SK-N-SH (cell line): ENCODE data around the gene CYP11A1.

ENCODE experiments used
- CHD2 ChIP-seq: fragments of 150-350 bp; IDR thresholded peaks from 2 replicates; pipeline ENCODE4 v1.6.1; 2018; ENCODE audit warnings: low read length; ENCODE audit not compliant: partially characterized antibody
- CTCF ChIP-seq: fragments of 200-600 bp; sonication (generic); IDR thresholded peaks from 2 replicates; pipeline ENCODE4 v1.6.1; 2017; ENCODE audit warnings: antibody characterized with exemption, mild to moderate bottlenecking, moderate library complexity
- FOXM1 ChIP-seq: IDR thresholded peaks from 2 replicates; pipeline ENCODE4 v1.4.0; 2012; ENCODE audit warnings: low read depth, mild to moderate bottlenecking
- JUND ChIP-seq: IDR thresholded peaks from 2 replicates; pipeline ENCODE4 v1.4.0; 2012
- RAD21 ChIP-seq: IDR thresholded peaks from 2 replicates; pipeline ENCODE4 v1.6.1; 2012; ENCODE audit warnings: mild to moderate bottlenecking, low read length
- SIN3A ChIP-seq: IDR thresholded peaks from 2 replicates; pipeline ENCODE4 v1.6.1; 2012; ENCODE audit warnings: low read depth, mild to moderate bottlenecking, low read length, moderate library complexity, borderline replicate concordance
- USF2 ChIP-seq: fragments of 150-350 bp; IDR thresholded peaks from 2 replicates; pipeline ENCODE4 v1.6.1; 2017; ENCODE audit warnings: antibody characterized with exemption, low read length, low read depth, borderline replicate concordance

- no peak for TF ChIP-seq CTCF
- no peak for TF ChIP-seq JUND
- TF ChIP-seq CHD2: no peak
- no peak for TF ChIP-seq SIN3A
- TF ChIP-seq FOXM1: no peak
- no peak for TF ChIP-seq RAD21
- no peak for TF ChIP-seq USF2
These were observed 18.1 kb downstream of the CYP11A1 start for GRCh38 chr15:74349241-74349778.
